A673 (cell line): ENCODE measurements around the gene RER1.

Experiments used
- CTCF ChIP-seq: fragments of 300-800, 200-600 bp; sonication (generic); conservative IDR thresholded peaks from 2 replicates; pipeline ENCODE4 v1.5.1; 2017; ENCODE audit warnings: low read depth, mild to moderate bottlenecking, antibody characterized with exemption, low read length, moderate library complexity, mixed read lengths
- EZH2 ChIP-seq: fragments of 200-600 bp; sonication (generic); IDR thresholded peaks from 2 replicates; pipeline ENCODE4 v1.6.1; 2017; ENCODE audit warnings: borderline replicate concordance, low read depth, mild to moderate bottlenecking, mixed read lengths, antibody characterized with exemption, low read length; ENCODE audit not compliant: poor library complexity, severe bottlenecking

DNA sequence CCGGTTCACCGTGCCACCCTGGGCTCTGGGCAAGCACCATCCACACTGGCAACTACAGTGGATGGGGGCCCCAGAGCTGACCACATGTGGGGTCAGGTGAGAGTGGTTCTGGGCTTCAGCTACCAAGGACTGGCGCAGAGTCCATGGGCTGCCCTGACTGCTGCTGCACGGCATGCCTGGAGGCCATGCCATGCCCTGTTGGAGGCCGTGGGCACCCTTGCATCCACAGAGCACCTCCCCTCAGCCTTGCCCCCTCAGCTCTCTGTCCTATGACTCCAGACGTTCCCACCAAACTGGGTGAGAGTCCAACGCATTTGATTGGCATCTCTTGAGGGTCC, 15.7 kb upstream of the RER1 start:
- TF ChIP-seq CTCF (no peak), EZH2 (no peak)
